HepG2 (cell line): ENCODE measurements around the gene PSORS1C2. TPM values are rescaled to one million over a fixed set of nuclear protein-coding genes. Genes with fewer than 3 reads are reported as not detected.

ENCODE experiments used
- AHDC1 ChIP-seq: sonication (generic); formaldehyde crosslinking; IDR thresholded peaks from 2 replicates; pipeline ENCODE4 v1.5.1; 2020; ENCODE audit warnings: mild to moderate bottlenecking, missing genetic modification reagents, borderline replicate concordance
- BRD4 ChIP-seq: sonication (generic); formaldehyde crosslinking; IDR thresholded peaks from 2 replicates; pipeline ENCODE4 v1.4.0; 2020; ENCODE audit warnings: missing genetic modification reagents
- CREB1 ChIP-seq, 2 experiments: fragments of 450-650 bp in 1 of 2; IDR thresholded peaks; 2 replicates each; pipeline ENCODE4 v1.6.1; 2016 to 2017; ENCODE audit warnings: control low read depth in 1 of 2, mild to moderate bottlenecking in 1 of 2, missing compliant biosample characterization in 1 of 2, missing genetic modification characterization in 1 of 2
- HINFP ChIP-seq: sonication (generic); formaldehyde crosslinking; IDR thresholded peaks from 2 replicates; pipeline ENCODE4 v1.4.0; 2020; ENCODE audit warnings: low read depth, mild to moderate bottlenecking, missing genetic modification reagents
- HOXA7 ChIP-seq: sonication (generic); formaldehyde crosslinking; IDR thresholded peaks from 2 replicates; pipeline ENCODE4 v1.8.1; 2022; ENCODE audit warnings: mild to moderate bottlenecking, missing genetic modification reagents, moderate library complexity
- ISL2 ChIP-seq: sonication (generic); formaldehyde crosslinking; IDR thresholded peaks from 2 replicates; pipeline ENCODE4 v1.5.0; 2020; ENCODE audit warnings: missing genetic modification reagents
- MEIS1 ChIP-seq: sonication (generic); formaldehyde crosslinking; IDR thresholded peaks from 2 replicates; pipeline ENCODE4 v1.9.0; 2021; ENCODE audit warnings: mild to moderate bottlenecking, missing genetic modification reagents, moderate library complexity, borderline replicate concordance
- PCBP2 ChIP-seq: fragments of 200-400 bp; formaldehyde crosslinking; optimal IDR thresholded peaks from 2 replicates; pipeline ENCODE3; 2018; ENCODE audit warnings: low read length, low read depth; ENCODE audit not compliant: poor library complexity, severe bottlenecking
- PTBP1 ChIP-seq: fragments of 200-400 bp; formaldehyde crosslinking; IDR thresholded peaks from 2 replicates; pipeline ENCODE4 v1.6.1; 2018; ENCODE audit warnings: low read length, low read depth; ENCODE audit not compliant: poor library complexity, severe bottlenecking
- REPIN1 ChIP-seq: sonication (generic); formaldehyde crosslinking; IDR thresholded peaks from 2 replicates; pipeline ENCODE4 v1.8.0; 2022; ENCODE audit warnings: missing genetic modification reagents, low read depth, mild to moderate bottlenecking, borderline replicate concordance
- SCMH1 ChIP-seq: sonication (generic); formaldehyde crosslinking; IDR thresholded peaks from 2 replicates; pipeline ENCODE4 v1.9.0; 2021; ENCODE audit warnings: missing genetic modification reagents, mild to moderate bottlenecking, borderline replicate concordance
- ZNF101 ChIP-seq: sonication (generic); formaldehyde crosslinking; IDR thresholded peaks from 2 replicates; pipeline ENCODE4 v1.4.0; 2020; ENCODE audit warnings: mild to moderate bottlenecking, low read depth, missing genetic modification reagents, borderline replicate concordance
- ZNF253 ChIP-seq: sonication (generic); formaldehyde crosslinking; IDR thresholded peaks from 2 replicates; pipeline ENCODE4 v1.8.0; 2022; ENCODE audit warnings: mild to moderate bottlenecking, missing genetic modification reagents, borderline replicate concordance
- ZNF558 ChIP-seq: sonication (generic); formaldehyde crosslinking; IDR thresholded peaks from 2 replicates; pipeline ENCODE4 v1.9.0; 2022; ENCODE audit warnings: mild to moderate bottlenecking, missing genetic modification reagents, borderline replicate concordance
- ZNF572 ChIP-seq: sonication (generic); formaldehyde crosslinking; IDR thresholded peaks from 2 replicates; pipeline ENCODE4 v1.5.1; 2020; ENCODE audit warnings: mild to moderate bottlenecking, missing genetic modification reagents
- ZNF749 ChIP-seq: sonication (generic); formaldehyde crosslinking; IDR thresholded peaks from 2 replicates; pipeline ENCODE4 v1.8.0; 2022; ENCODE audit warnings: mild to moderate bottlenecking, missing genetic modification reagents, moderate library complexity, borderline replicate concordance
- ZNF775 ChIP-seq: sonication (generic); formaldehyde crosslinking; IDR thresholded peaks from 2 replicates; pipeline ENCODE4 v1.4.0; 2020; ENCODE audit warnings: missing genetic modification reagents, mild to moderate bottlenecking, moderate library complexity, borderline replicate concordance
- ZNF790 ChIP-seq: sonication (generic); formaldehyde crosslinking; IDR thresholded peaks from 2 replicates; pipeline ENCODE4 v1.8.0; 2022; ENCODE audit warnings: missing genetic modification reagents, mild to moderate bottlenecking, borderline replicate concordance
- ZUFSP ChIP-seq: sonication (generic); formaldehyde crosslinking; IDR thresholded peaks from 2 replicates; pipeline ENCODE4 v1.9.0; 2021; ENCODE audit warnings: missing genetic modification reagents, mild to moderate bottlenecking, borderline replicate concordance
- polyA plus RNA-seq, 8 experiments: library from polyadenylated mRNA; depleted of rRNA in 3 of 8; stranded (reverse) in 7 of 8; unstranded in 1 of 8; fragments of >200 nt; fragmentation: Illumina TruSeq in 4 of 8; extraction: Trizol in 4 of 8; gene quantifications; 2 replicates each; pipeline versions ENCODE4 v1.2.1 to v1.2.3, GENCODE V29; 2011 to 2016; ENCODE audit warnings: low read depth in 4 of 8, missing spikeins in 1 of 8, mixed read lengths in 1 of 8; ENCODE audit not compliant: insufficient read depth in 1 of 8
- total RNA-seq, 5 experiments: library from RNA; depleted of rRNA; stranded (reverse); fragments of >200 nt; fragmentation: Illumina TruSeq; extraction: Trizol; gene quantifications; 2 replicates each; pipeline ENCODE4 v1.2.3, GENCODE V29; 2016; ENCODE audit warnings: low read depth in 1 of 5

The PSORS1C2 gene
- total and polyA plus RNA-seq, 2 of the 13 experiments (the other 11 are each of a cell fraction or from before 2014, with no cell fraction given), result not detected

GRCh38 chr6:31186052-31186734 lies 47.3 kb upstream of the PSORS1C2 start (continued):
- TF ChIP-seq AHDC1 (peak; percentile 77; the same call in 1 of the 2 replicates), SCMH1 (no peak), ZNF572 (CRISPR knock-in tag) (no peak), ZNF790 (CRISPR knock-in tag) (no peak), CREB1 (IDR thresholded peaks at IDR 0.05) (peak; percentile 49), CREB1 (CRISPR knock-in tag; IDR thresholded peaks at IDR 0.05) (peak; percentile 83), HOXA7 (no peak), ZNF253 (CRISPR knock-in tag) (peak; percentile 36; the same call in 1 of the 2 replicates), ZNF775 (no peak), ISL2 (no peak; the same call in 1 of the 2 replicates), MEIS1 (CRISPR knock-in tag) (peak; percentile 62; the same call in 1 of the 2 replicates), PTBP1 (no peak), ZUFSP (CRISPR knock-in tag) (no peak), ZNF101 (CRISPR knock-in tag) (peak; percentile 57; the same call in 1 of the 2 replicates), ZNF749 (no peak), REPIN1 (CRISPR knock-in tag) (no peak), HINFP (CRISPR knock-in tag) (peak; percentile 86; the same call in 1 of the 2 replicates), ZNF558 (CRISPR knock-in tag) (no peak), BRD4 (0 out of 2 replicates have a peak, but pooled peaks have one; percentile 17), PCBP2 (no peak)
